HepG2 (cell line): ENCODE results near the gene SDK1. TPM values are rescaled to one million over a fixed set of nuclear protein-coding genes. Genes with fewer than 3 reads are reported as not detected.

ENCODE experiments used
- ATAC-seq: fragments of 200-7000 bp; cut with Tn5 transposase; 3 replicates; pipeline ENCODE4 v1.9.1; 2020; ENCODE audit warnings: mild to moderate bottlenecking, moderate library complexity
- BruUV-seq: library from RNA; stranded (reverse); fragments of 400-500 nt; replicated peaks from 2 replicates; lab custom pipeline; 2021; lab: Mats Ljungman, UMichigan
- CTCF ChIA-PET: fragments of 300-600 bp; formaldehyde crosslinking; extraction: SDS; loops from one replicate; lab custom pipeline; 2021; ENCODE audit warnings: low total read pairs, inconsistent platforms, low intra/inter-chr PET ratio; lab: Yijun Ruan, JAX
- POLR2A ChIA-PET: fragments of 350-600 bp; sonication (Branson Sonifier 250); formaldehyde crosslinking; loops from one replicate; lab custom pipeline; 2020; ENCODE audit warnings: antibody characterized with exemption, inconsistent platforms; lab: Yijun Ruan, JAX
- DNase-seq: peaks from one replicate; pipeline ENCODE4 v3.0.0-alpha.2; 2015; ENCODE audit warnings: low spot score
- FAIRE-seq: peaks from 3 replicates; lab custom pipeline; 2011; peaks lifted over from hg19 to GRCh38; lab: Jason Lieb, UNC
- H2AFZ ChIP-seq: one replicate; pipeline ENCODE4 v1.6.1; 2011; ENCODE audit warnings: low read length, inconsistent platforms
- H3K27ac ChIP-seq: fragments of 300-600 bp; 3 replicates; pipeline ENCODE4 v1.8.0; 2011; ENCODE audit warnings: mixed run types, mild to moderate bottlenecking, mixed read lengths, low read length, inconsistent platforms; ENCODE audit not compliant: insufficient read depth; ENCODE audit errors: extremely low read length
- H3K27me3 ChIP-seq, 2 experiments: fragments of 200-600 bp in 1 of 2; 2 replicates in 1 of 2; 3 replicates in 1 of 2; pipeline versions ENCODE4 v1.6.0 to v1.8.0; 2011; ENCODE audit warnings: low read length in 2 of 2, mild to moderate bottlenecking in 2 of 2, moderate library complexity in 2 of 2, inconsistent platforms in 1 of 2; ENCODE audit not compliant: insufficient read depth in 2 of 2, control insufficient read depth in 1 of 2
- H3K36me3 ChIP-seq, 2 experiments: fragments of 200-600 bp in 1 of 2; replicated peaks in 1 of 2; 2 replicates in 1 of 2; 3 replicates in 1 of 2; pipeline versions ENCODE4 v1.5.1 to v1.8.0; 2011; ENCODE audit warnings: low read length in 2 of 2, inconsistent platforms in 1 of 2; ENCODE audit not compliant: insufficient read depth in 2 of 2, control insufficient read depth in 1 of 2
- H3K4me1 ChIP-seq: 2 replicates; pipeline ENCODE4 v1.5.1; 2012; ENCODE audit warnings: low read length, inconsistent platforms; ENCODE audit not compliant: insufficient read depth
- H3K4me2 ChIP-seq: 2 replicates; pipeline ENCODE4 v1.6.0; 2011; ENCODE audit warnings: low read depth, low read length, inconsistent platforms
- H3K4me3 ChIP-seq, 3 experiments: fragments of 200-600 bp in 1 of 3; sonication (generic), shearing (Covaris generic) in 1 of 3; replicated peaks in 1 of 3; 2 replicates each; pipeline ENCODE4 v1.5.1; 2011 to 2016; ENCODE audit warnings: low read length in 3 of 3, inconsistent platforms in 2 of 3, low read depth in 2 of 3, mild to moderate bottlenecking in 2 of 3, control low read depth in 1 of 3, mixed read lengths in 1 of 3; ENCODE audit not compliant: insufficient read depth in 1 of 3
- H3K79me2 ChIP-seq: one replicate; pipeline ENCODE4 v1.6.1; 2011; ENCODE audit warnings: low read length, inconsistent platforms; ENCODE audit not compliant: insufficient read depth
- H3K9ac ChIP-seq: 2 replicates; pipeline ENCODE4 v1.6.0; 2011; ENCODE audit warnings: mild to moderate bottlenecking, low read depth, low read length, inconsistent platforms; ENCODE audit not compliant: insufficient read depth
- H3K9me3 ChIP-seq: 2 replicates; pipeline ENCODE4 v1.5.1; 2012; ENCODE audit warnings: mild to moderate bottlenecking, low read length
- H4K20me1 ChIP-seq: 2 replicates; pipeline ENCODE4 v1.6.0; 2011; ENCODE audit warnings: inconsistent platforms, mild to moderate bottlenecking, low read length, moderate library complexity; ENCODE audit not compliant: insufficient read depth
- GABPB1 ChIP-seq: IDR thresholded peaks from 2 replicates; pipeline ENCODE4 v1.6.1; 2016; ENCODE audit warnings: mild to moderate bottlenecking, missing genetic modification reagents, moderate library complexity, missing compliant biosample characterization
- KLF13 ChIP-seq: sonication (generic); formaldehyde crosslinking; IDR thresholded peaks from 2 replicates; pipeline ENCODE4 v1.4.0; 2020; ENCODE audit warnings: mild to moderate bottlenecking, missing genetic modification reagents
- NAIF1 ChIP-seq: sonication (generic); formaldehyde crosslinking; IDR thresholded peaks from 2 replicates; pipeline ENCODE4 v1.5.0; 2020; ENCODE audit warnings: mild to moderate bottlenecking, missing genetic modification reagents, borderline replicate concordance
- PCBP2 ChIP-seq: fragments of 200-400 bp; formaldehyde crosslinking; optimal IDR thresholded peaks from 2 replicates; pipeline ENCODE3; 2018; ENCODE audit warnings: low read length, low read depth; ENCODE audit not compliant: poor library complexity, severe bottlenecking
- RBM39 ChIP-seq: fragments of 200-400 bp; formaldehyde crosslinking; IDR thresholded peaks from one replicate; pipeline ENCODE4 v1.6.1; 2018; ENCODE audit warnings: antibody characterized with exemption, mild to moderate bottlenecking, low read depth, low read length; ENCODE audit not compliant: poor library complexity, severe bottlenecking
- U2AF1 ChIP-seq: fragments of 200-400 bp; formaldehyde crosslinking; optimal IDR thresholded peaks from 2 replicates; pipeline ENCODE3; 2017; ENCODE audit warnings: mild to moderate bottlenecking, low read depth, low read length
- ZBTB20 ChIP-seq: sonication (generic); formaldehyde crosslinking; IDR thresholded peaks from 2 replicates; pipeline ENCODE4 v1.8.1; 2023; ENCODE audit warnings: missing genetic modification reagents, low read depth, mild to moderate bottlenecking, borderline replicate concordance
- ZNF577 ChIP-seq: sonication (generic); formaldehyde crosslinking; IDR thresholded peaks from 2 replicates; pipeline ENCODE4 v1.4.0; 2020; ENCODE audit warnings: mild to moderate bottlenecking, low read depth, missing genetic modification reagents, borderline replicate concordance
- WGBS: methylation state at CpG from one replicate; pipeline ENCODE4 v1.1.6; 2017; ENCODE audit warnings: low lambda C conversion rate; 5-methylcytosine and 5-hydroxymethylcytosine counted together
- in situ Hi-C: cut with HindIII; loops from 2 replicates; pipeline ENCODE4 v1.10.0; 2017; ENCODE audit warnings: low pct_unique_long_range_greater_than_20kb; ENCODE audit not compliant: extremely low pct_ligation_motif_present
- intact Hi-C: fragments of 100-400 bp; cut with micrococcal nuclease; formaldehyde crosslinking; loops from one replicate; pipeline ENCODE4 v1.10.0; 2022; ENCODE audit not compliant: unreplicated experiment
- polyA plus RNA-seq, 8 experiments: library from polyadenylated mRNA; depleted of rRNA in 3 of 8; stranded (reverse) in 7 of 8; unstranded in 1 of 8; fragments of >200 nt; fragmentation: Illumina TruSeq in 4 of 8; extraction: Trizol in 4 of 8; gene quantifications; 2 replicates each; pipeline versions ENCODE4 v1.2.1 to v1.2.3, GENCODE V29; 2011 to 2016; ENCODE audit warnings: low read depth in 4 of 8, missing spikeins in 1 of 8, mixed read lengths in 1 of 8; ENCODE audit not compliant: insufficient read depth in 1 of 8
- total RNA-seq, 5 experiments: library from RNA; depleted of rRNA; stranded (reverse); fragments of >200 nt; fragmentation: Illumina TruSeq; extraction: Trizol; gene quantifications; 2 replicates each; pipeline ENCODE4 v1.2.3, GENCODE V29; 2016; ENCODE audit warnings: low read depth in 1 of 5
- TF ChIP-seq, protein P1 (sequence below): sonication (generic); formaldehyde crosslinking; IDR thresholded peaks from 2 replicates; pipeline ENCODE4 v1.4.0; 2020; ENCODE audit warnings: missing genetic modification reagents
- TF ChIP-seq, protein P2 (sequence below): sonication (generic); formaldehyde crosslinking; conservative IDR thresholded peaks from 2 replicates; pipeline ENCODE4 v1.4.0; 2020; ENCODE audit warnings: missing genetic modification reagents
- TF ChIP-seq, protein P3 (sequence below): IDR thresholded peaks from 2 replicates; pipeline ENCODE4 v1.6.1; 2016
- TF ChIP-seq, protein P4 (sequence below): sonication (generic); formaldehyde crosslinking; IDR thresholded peaks from 2 replicates; pipeline ENCODE4 v1.4.0; 2020; ENCODE audit warnings: mild to moderate bottlenecking, missing genetic modification reagents, borderline replicate concordance

SDK1 gene
- total and polyA plus RNA-seq, 2 of the 13 experiments (the other 11 are each of a cell fraction or from before 2014, with no cell fraction given) = 0.35 to 2.4 TPM

DNA sequence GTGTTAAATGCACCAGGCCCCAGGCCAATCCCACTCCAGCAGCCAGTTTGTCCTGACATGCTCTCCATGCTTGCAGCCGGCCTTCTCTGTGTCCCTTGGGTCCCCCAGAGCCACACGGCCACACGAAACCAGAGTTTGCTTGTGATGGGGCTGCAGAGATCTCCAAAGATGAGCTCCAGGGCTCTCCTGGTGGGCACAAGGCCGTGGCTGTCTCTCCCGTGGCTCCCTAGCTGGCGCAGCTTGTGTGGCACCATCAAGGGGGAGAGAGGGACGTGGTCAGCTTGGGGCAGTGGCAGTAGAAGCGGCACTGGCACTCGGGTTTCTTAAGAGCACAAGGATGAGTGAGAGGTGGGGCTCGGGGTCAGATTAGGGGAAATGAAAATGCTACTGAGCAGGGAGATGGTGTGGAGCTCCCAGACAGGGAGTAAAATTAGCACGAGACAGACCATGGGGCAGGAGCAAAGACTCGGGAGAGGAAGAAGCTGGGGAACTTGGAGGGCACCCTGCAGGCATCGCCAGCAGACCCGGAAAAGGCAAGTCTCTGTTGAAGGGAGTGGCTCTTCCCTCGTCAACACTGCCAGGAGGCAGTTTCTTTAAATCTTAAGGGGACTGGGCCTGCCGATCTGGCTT lies 808.5 kb downstream of the SDK1 start:
- Histone ChIP-seq H3K4me3 (no peak overlapping the region), H3K79me2 (no peaks in the 10 kb centered on the region), H4K20me1 (no peaks in the 10 kb centered on the region), H3K4me1 (no peaks in the 10 kb centered on the region), H3K36me3 (no peaks in the 10 kb centered on the region; a peak in 1 of 5 replicates), H3K9me3 (no peaks in the 10 kb centered on the region), H3K4me2 (no peak overlapping the region), H2AFZ (no peak overlapping the region), H3K27me3 (no peaks in the 10 kb centered on the region), H3K9ac (no peak overlapping the region), H3K27ac (no peak overlapping the region)
- 83% methylated on average over 15 of the region's 16 CpGs for WGBS
- in situ Hi-C loops (no loop called here), intact Hi-C loops (no loop called here)
- DNase-seq (no peak), FAIRE-seq (no peak), ATAC-seq (no peak)
- BruUV-seq = no TSS peak
- ChIA-PET CTCF (no interaction called here), POLR2A (no interaction called here)
- TF ChIP-seq, protein P1, sequence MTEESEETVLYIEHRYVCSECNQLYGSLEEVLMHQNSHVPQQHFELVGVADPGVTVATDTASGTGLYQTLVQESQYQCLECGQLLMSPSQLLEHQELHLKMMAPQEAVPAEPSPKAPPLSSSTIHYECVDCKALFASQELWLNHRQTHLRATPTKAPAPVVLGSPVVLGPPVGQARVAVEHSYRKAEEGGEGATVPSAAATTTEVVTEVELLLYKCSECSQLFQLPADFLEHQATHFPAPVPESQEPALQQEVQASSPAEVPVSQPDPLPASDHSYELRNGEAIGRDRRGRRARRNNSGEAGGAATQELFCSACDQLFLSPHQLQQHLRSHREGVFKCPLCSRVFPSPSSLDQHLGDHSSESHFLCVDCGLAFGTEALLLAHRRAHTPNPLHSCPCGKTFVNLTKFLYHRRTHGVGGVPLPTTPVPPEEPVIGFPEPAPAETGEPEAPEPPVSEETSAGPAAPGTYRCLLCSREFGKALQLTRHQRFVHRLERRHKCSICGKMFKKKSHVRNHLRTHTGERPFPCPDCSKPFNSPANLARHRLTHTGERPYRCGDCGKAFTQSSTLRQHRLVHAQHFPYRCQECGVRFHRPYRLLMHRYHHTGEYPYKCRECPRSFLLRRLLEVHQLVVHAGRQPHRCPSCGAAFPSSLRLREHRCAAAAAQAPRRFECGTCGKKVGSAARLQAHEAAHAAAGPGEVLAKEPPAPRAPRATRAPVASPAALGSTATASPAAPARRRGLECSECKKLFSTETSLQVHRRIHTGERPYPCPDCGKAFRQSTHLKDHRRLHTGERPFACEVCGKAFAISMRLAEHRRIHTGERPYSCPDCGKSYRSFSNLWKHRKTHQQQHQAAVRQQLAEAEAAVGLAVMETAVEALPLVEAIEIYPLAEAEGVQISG (CRISPR knock-in tag) = no peak
- TF ChIP-seq RBM39 = no peak
- no peak for TF ChIP-seq ZNF577
- no peak for TF ChIP-seq U2AF1
- TF ChIP-seq, protein P2, sequence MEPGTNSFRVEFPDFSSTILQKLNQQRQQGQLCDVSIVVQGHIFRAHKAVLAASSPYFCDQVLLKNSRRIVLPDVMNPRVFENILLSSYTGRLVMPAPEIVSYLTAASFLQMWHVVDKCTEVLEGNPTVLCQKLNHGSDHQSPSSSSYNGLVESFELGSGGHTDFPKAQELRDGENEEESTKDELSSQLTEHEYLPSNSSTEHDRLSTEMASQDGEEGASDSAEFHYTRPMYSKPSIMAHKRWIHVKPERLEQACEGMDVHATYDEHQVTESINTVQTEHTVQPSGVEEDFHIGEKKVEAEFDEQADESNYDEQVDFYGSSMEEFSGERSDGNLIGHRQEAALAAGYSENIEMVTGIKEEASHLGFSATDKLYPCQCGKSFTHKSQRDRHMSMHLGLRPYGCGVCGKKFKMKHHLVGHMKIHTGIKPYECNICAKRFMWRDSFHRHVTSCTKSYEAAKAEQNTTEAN (CRISPR knock-in tag) = no peak
- TF ChIP-seq NAIF1 (CRISPR knock-in tag) = no peak
- TF ChIP-seq GABPB1 (CRISPR knock-in tag) = no peak
- TF ChIP-seq KLF13 = no peak
- no peak for TF ChIP-seq ZBTB20
- TF ChIP-seq PCBP2 = no peak
- TF ChIP-seq, protein P3, sequence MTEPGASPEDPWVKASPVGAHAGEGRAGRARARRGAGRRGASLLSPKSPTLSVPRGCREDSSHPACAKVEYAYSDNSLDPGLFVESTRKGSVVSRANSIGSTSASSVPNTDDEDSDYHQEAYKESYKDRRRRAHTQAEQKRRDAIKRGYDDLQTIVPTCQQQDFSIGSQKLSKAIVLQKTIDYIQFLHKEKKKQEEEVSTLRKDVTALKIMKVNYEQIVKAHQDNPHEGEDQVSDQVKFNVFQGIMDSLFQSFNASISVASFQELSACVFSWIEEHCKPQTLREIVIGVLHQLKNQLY (CRISPR knock-in tag) = no peak
- TF ChIP-seq, protein P4, sequence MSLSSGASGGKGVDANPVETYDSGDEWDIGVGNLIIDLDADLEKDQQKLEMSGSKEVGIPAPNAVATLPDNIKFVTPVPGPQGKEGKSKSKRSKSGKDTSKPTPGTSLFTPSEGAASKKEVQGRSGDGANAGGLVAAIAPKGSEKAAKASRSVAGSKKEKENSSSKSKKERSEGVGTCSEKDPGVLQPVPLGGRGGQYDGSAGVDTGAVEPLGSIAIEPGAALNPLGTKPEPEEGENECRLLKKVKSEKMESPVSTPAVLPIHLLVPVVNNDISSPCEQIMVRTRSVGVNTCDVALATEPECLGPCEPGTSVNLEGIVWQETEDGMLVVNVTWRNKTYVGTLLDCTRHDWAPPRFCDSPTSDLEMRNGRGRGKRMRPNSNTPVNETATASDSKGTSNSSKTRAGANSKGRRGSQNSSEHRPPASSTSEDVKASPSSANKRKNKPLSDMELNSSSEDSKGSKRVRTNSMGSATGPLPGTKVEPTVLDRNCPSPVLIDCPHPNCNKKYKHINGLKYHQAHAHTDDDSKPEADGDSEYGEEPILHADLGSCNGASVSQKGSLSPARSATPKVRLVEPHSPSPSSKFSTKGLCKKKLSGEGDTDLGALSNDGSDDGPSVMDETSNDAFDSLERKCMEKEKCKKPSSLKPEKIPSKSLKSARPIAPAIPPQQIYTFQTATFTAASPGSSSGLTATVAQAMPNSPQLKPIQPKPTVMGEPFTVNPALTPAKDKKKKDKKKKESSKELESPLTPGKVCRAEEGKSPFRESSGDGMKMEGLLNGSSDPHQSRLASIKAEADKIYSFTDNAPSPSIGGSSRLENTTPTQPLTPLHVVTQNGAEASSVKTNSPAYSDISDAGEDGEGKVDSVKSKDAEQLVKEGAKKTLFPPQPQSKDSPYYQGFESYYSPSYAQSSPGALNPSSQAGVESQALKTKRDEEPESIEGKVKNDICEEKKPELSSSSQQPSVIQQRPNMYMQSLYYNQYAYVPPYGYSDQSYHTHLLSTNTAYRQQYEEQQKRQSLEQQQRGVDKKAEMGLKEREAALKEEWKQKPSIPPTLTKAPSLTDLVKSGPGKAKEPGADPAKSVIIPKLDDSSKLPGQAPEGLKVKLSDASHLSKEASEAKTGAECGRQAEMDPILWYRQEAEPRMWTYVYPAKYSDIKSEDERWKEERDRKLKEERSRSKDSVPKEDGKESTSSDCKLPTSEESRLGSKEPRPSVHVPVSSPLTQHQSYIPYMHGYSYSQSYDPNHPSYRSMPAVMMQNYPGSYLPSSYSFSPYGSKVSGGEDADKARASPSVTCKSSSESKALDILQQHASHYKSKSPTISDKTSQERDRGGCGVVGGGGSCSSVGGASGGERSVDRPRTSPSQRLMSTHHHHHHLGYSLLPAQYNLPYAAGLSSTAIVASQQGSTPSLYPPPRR (CRISPR knock-in tag) = no peak
